LoVo (cell line): Measurements from ENCODE around the gene GSDME.

Experiments used
- DNase-seq: peaks from one replicate; pipeline ENCODE4 v3.0.0-alpha.2; 2016; ENCODE audit warnings: low spot score

Gene GSDME

GRCh38 chr7:24769851-24770250, 12.6 kb upstream of the GSDME start:
- no peak for DNase-seq

GRCh38 chr7:24769014-24769830, 12.0 kb upstream of the GSDME start:
- no peak for DNase-seq

GRCh38 chr7:24767878-24768569, 10.8 kb upstream of the GSDME start:
- no peak for DNase-seq

- no peak for DNase-seq
These were observed 7.9 kb upstream of the GSDME start for GRCh38 chr7:24764972-24765744.

- DNase-seq, result no peak
These were observed 6.7 kb upstream of the GSDME start for GRCh38 chr7:24764011-24764410.

GRCh38 chr7:24763303-24763901, 6.1 kb upstream of the GSDME start:
- no peak for DNase-seq

- DNase-seq, result no peak
These were observed 5.5 kb upstream of the GSDME start for GRCh38 chr7:24762771-24763170.

GRCh38 chr7:24760968-24761367, 3.7 kb upstream of the GSDME start:
- DNase-seq, result no peak

GRCh38 chr7:24756545-24757352, 515 bp downstream of the GSDME start:
- DNase-seq, result no peak

GRCh38 chr7:24755541-24756407, 1.5 kb downstream of the GSDME start:
- no peak for DNase-seq

- DNase-seq, result no peak
These were observed 2.3 kb downstream of the GSDME start for GRCh38 chr7:24754906-24755506.

GRCh38 chr7:24752073-24752800, 5.0 kb downstream of the GSDME start:
- no peak for DNase-seq

GRCh38 chr7:24751484-24751883, 5.8 kb downstream of the GSDME start:
- DNase-seq, result no peak

- no peak for DNase-seq
These were observed 6.7 kb downstream of the GSDME start for GRCh38 chr7:24750441-24751055.

GRCh38 chr7:24748521-24748920, 8.7 kb downstream of the GSDME start:
- no peak for DNase-seq

GRCh38 chr7:24745355-24745754, 11.9 kb downstream of the GSDME start:
- no peak for DNase-seq

- no peak for DNase-seq
These were observed 13.8 kb downstream of the GSDME start for GRCh38 chr7:24743471-24743870.

- no peak for DNase-seq
These were observed 14.6 kb downstream of the GSDME start for GRCh38 chr7:24742506-24743162.
